Measurements from ENCODE around the gene TFAM. TPM values are rescaled to one million over a fixed set of nuclear protein-coding genes. Genes with fewer than 3 reads are reported as not detected.

The TFAM gene
- total and polyA plus RNA-seq, 2 experiments from 2014 or later: 20.0 to 20.6 TPM

DNA sequence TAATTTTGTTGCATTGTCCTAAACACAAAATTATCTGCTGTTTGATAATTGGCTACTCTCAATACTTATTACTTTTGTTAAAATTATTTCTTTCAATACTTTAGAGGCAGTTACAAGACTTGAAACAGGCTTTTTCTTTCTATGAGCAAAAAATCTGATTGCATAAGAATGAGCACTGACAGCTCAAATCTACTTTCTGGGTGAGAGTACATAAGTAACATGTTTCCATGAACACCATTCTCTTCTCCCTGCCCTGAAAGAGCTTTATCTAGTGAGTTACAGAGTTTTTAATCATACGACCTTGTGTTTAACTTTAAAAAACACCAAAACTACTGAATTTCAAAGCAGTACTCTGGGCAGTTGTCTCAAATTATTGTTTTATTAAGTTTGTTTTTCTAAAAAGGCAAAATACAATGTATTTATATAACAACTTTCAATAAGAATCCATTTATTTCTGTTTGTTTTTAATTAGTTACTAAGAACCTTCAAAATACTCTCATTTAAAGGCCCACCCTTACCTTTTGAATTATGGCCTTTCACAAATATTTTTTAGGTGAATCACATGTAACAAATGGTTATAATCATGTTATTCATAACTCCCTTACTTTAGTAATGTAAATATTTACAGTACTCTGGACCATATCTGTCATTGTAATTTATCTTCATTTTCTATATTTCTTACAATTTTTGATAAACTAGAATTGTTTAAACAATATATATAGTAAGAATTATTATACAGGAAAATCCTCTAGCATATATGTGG, 23.0 kb upstream of the TFAM start:
- no peak overlapping the region for H3K4me2 ChIP-seq (ENCODE audit: unreplicated experiment)
- no peaks in the 10 kb centered on the region for H3K4me1 ChIP-seq (ENCODE audit: insufficient read depth)
- no peaks in the 10 kb centered on the region for H3K9me3 ChIP-seq (ENCODE audit: low read depth)
- no peaks in the 10 kb centered on the region for H3K9me2 ChIP-seq (ENCODE audit: insufficient read depth)
- H3K4me3 ChIP-seq: no peak overlapping the region
- H3K79me2 ChIP-seq (ENCODE audit: insufficient read depth): peaks cover 4% of the 10 kb centered on the region; the same call in 1 of the 2 replicates
- no peaks in the 10 kb centered on the region for H4K20me1 ChIP-seq (ENCODE audit: insufficient read depth)
- no peaks in the 10 kb centered on the region for H3F3A ChIP-seq (ENCODE audit: insufficient read depth)
- WGBS, 2 experiments (ENCODE audit: low coverage in 1 of 2, low lambda C conversion rate in 2 of 2, missing lambda C conversion rate in 2 of 2): 96 to 98% methylated on average over 1 of the region's 1 CpG
- no peaks in the 10 kb centered on the region for H3K27me3 ChIP-seq (replicated peaks; ENCODE audit: insufficient read depth)
- no peak overlapping the region for H3K27ac ChIP-seq
- no peak overlapping the region for H2AFZ ChIP-seq
- DNase-seq: no peak
- no peak overlapping the region for H3K9ac ChIP-seq
- in situ Hi-C loops (cut with MboI): no loop called here
- H3K36me3 ChIP-seq (ENCODE audit: low read depth): no peaks in the 10 kb centered on the region
- TF ChIP-seq EZH2phosphoT487 (IDR thresholded peaks at IDR 0.05; ENCODE audit: insufficient read depth, low read depth) (no peak), EZH2 (IDR thresholded peaks at IDR 0.05; ENCODE audit: insufficient read depth, poor library complexity, severe bottlenecking) (no peak)

DNA sequence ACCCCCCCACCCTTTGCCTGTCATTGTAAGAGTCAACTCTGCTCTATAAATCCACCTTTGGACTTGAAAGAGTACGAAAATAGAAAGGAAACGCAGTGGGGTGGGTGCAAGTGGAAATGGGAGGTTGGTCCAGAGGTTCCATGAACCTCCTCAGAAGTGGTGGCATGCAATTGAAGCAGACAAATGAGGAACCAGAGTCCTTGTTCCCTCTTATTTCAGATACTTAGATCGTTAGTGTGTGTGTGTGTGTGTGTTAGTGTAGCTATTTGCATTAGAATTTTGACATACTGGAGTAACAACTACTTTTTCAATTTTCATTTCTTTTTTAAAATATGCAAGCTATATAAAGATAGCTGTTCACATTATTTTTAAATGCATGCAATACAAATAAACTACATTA, 18.1 kb upstream of the TFAM start:
- no peak overlapping the region for H3K4me3 ChIP-seq
- no peak for DNase-seq
- no peak overlapping the region for H3K27ac ChIP-seq
- in situ Hi-C loops (cut with MboI): no loop called here
- H4K20me1 ChIP-seq (ENCODE audit: insufficient read depth): no peaks in the 10 kb centered on the region
- H3K4me2 ChIP-seq (ENCODE audit: unreplicated experiment): no peak overlapping the region
- H3F3A ChIP-seq (ENCODE audit: insufficient read depth): no peaks in the 10 kb centered on the region
- no peaks in the 10 kb centered on the region for H3K79me2 ChIP-seq (ENCODE audit: insufficient read depth)
- no peaks in the 10 kb centered on the region for H3K9me2 ChIP-seq (ENCODE audit: insufficient read depth)
- H3K27me3 ChIP-seq (replicated peaks; ENCODE audit: insufficient read depth): no peaks in the 10 kb centered on the region
- H2AFZ ChIP-seq: no peak overlapping the region
- WGBS, 2 experiments (ENCODE audit: low coverage in 1 of 2, low lambda C conversion rate in 2 of 2, missing lambda C conversion rate in 2 of 2): 96 to 97% methylated on average over 3 of the region's 3 CpGs
- H3K9me3 ChIP-seq (ENCODE audit: low read depth): no peaks in the 10 kb centered on the region
- no peaks in the 10 kb centered on the region for H3K4me1 ChIP-seq (ENCODE audit: insufficient read depth)
- no peak overlapping the region for H3K9ac ChIP-seq
- no peaks in the 10 kb centered on the region for H3K36me3 ChIP-seq (ENCODE audit: low read depth)
- no peak for TF ChIP-seq EZH2phosphoT487 (IDR thresholded peaks at IDR 0.05; ENCODE audit: insufficient read depth, low read depth)
- TF ChIP-seq EZH2 (IDR thresholded peaks at IDR 0.05; ENCODE audit: insufficient read depth, poor library complexity, severe bottlenecking): no peak

DNA sequence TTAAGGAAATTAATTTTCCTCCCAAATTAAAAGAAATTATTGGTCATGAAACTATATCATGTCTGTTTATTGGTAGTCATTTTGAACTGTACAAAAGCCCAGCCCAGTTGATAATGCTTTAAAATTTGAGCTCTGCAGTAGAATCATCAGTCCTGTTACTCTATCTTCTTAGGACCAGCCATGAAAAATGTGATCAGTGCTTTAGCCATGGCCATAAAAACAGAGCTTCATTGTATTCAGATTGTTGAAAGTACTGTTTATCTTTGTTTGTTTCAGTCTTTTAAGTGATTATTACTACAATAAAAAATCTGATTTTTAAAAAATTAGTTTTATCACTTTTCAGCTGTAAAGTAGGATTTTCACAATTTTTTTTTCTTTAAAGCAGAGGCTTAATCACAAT, 13.7 kb upstream of the TFAM start:
- TF ChIP-seq EZH2 (IDR thresholded peaks at IDR 0.05; ENCODE audit: insufficient read depth, poor library complexity, severe bottlenecking) (no peak), EZH2phosphoT487 (IDR thresholded peaks at IDR 0.05; ENCODE audit: insufficient read depth, low read depth) (no peak)
- Histone ChIP-seq H3F3A (ENCODE audit: insufficient read depth) (no peaks in the 10 kb centered on the region), H3K4me2 (ENCODE audit: unreplicated experiment) (no peak overlapping the region), H2AFZ (no peak overlapping the region), H3K9me2 (ENCODE audit: insufficient read depth) (no peaks in the 10 kb centered on the region), H3K79me2 (ENCODE audit: insufficient read depth) (no peaks in the 10 kb centered on the region), H3K9me3 (ENCODE audit: low read depth) (no peaks in the 10 kb centered on the region), H3K27ac (no peak overlapping the region), H3K4me3 (no peak overlapping the region), H4K20me1 (ENCODE audit: insufficient read depth) (no peaks in the 10 kb centered on the region), H3K4me1 (ENCODE audit: insufficient read depth) (no peaks in the 10 kb centered on the region), H3K27me3 (replicated peaks; ENCODE audit: insufficient read depth) (no peaks in the 10 kb centered on the region), H3K36me3 (ENCODE audit: low read depth) (no peaks in the 10 kb centered on the region), H3K9ac (no peak overlapping the region)
- DNase-seq: no peak
- in situ Hi-C loops (cut with MboI): no loop called here

DNA sequence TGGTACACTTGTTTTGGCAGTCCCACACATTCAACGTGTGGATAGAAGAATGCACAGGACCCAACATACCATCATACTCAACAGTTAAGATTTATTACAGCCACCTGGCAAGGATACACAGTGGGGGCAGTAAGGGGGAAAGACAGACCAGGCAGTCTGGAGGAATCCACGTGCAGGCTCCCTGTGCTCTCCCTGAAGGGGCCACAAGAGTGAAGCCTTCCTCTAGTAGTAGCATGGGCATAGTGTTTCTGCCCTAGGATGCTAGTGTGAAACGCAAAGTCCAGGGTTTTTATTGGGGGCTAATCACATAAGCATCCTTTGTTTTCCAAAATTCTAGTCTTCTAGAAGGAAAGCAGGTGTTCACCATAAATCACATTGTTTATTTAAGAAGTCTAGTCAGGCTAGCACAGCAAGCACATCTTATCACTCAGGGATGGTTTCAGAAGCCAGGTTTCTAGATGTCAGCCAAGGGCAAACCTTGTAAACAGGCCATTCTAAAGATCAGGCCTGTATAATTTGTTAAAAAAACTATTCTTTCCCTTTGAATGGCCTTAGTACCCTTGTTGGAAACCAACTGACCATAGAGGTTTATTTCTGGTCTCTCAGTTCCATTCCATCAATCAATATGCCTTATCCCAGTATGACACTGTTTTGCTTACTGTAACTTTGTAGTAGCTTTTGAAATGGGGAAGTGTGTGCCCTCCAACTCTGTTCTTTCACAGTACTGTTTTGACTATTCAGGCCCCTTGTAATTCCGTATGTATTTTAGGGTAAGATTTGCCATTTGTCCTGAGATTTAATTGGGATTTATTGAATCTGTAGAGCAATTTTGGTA, 12.4 kb upstream of the TFAM start:
- Histone ChIP-seq H3K4me1 (ENCODE audit: insufficient read depth) (no peaks in the 10 kb centered on the region), H3K79me2 (ENCODE audit: insufficient read depth) (no peaks in the 10 kb centered on the region), H3K27ac (no peak overlapping the region), H3K36me3 (ENCODE audit: low read depth) (no peaks in the 10 kb centered on the region; the same call in 1 of the 2 replicates), H3K27me3 (replicated peaks; ENCODE audit: insufficient read depth) (no peaks in the 10 kb centered on the region), H3K4me3 (no peak overlapping the region), H4K20me1 (ENCODE audit: insufficient read depth) (no peaks in the 10 kb centered on the region), H3K4me2 (ENCODE audit: unreplicated experiment) (no peak overlapping the region), H3K9ac (no peak overlapping the region), H2AFZ (no peak overlapping the region), H3K9me2 (ENCODE audit: insufficient read depth) (no peaks in the 10 kb centered on the region), H3K9me3 (ENCODE audit: low read depth) (no peaks in the 10 kb centered on the region), H3F3A (ENCODE audit: insufficient read depth) (no peaks in the 10 kb centered on the region)
- in situ Hi-C loops (cut with MboI): no loop called here
- TF ChIP-seq EZH2 (IDR thresholded peaks at IDR 0.05; ENCODE audit: insufficient read depth, poor library complexity, severe bottlenecking) (no peak), EZH2phosphoT487 (IDR thresholded peaks at IDR 0.05; ENCODE audit: insufficient read depth, low read depth) (no peak)
- no peak for DNase-seq
- 52 to 55% methylated on average over 4 of the region's 4 CpGs for WGBS, 2 experiments (ENCODE audit: low coverage in 1 of 2, low lambda C conversion rate in 2 of 2, missing lambda C conversion rate in 2 of 2)
